Measurements from ENCODE around the gene LOXL3.

GRCh38 chr2:74597410-74597809 lies 43.7 kb upstream of the LOXL3 start:
- no peak for TF ChIP-seq CTCF (conservative IDR thresholded peaks at IDR 0.05; ENCODE audit: low read depth, low read length)
- no peak for TF ChIP-seq EZH2 (IDR thresholded peaks at IDR 0.05; ENCODE audit: low read length, unreplicated experiment)
- TF ChIP-seq EZH2phosphoT487 (IDR thresholded peaks at IDR 0.05; ENCODE audit: borderline replicate concordance, low read length) = no peak

All from PC-3 (cell line).